IPS-11a (cell line): ENCODE data around the gene SYNDIG1.

ENCODE experiments used
- H3K4me3 ChIP-seq: one replicate; pipeline ENCODE4 v1.5.1; 2013; ENCODE audit warnings: low read depth, low read length, control low read depth

Gene SYNDIG1

GRCh38 chr20:24446811-24447210, 22.6 kb upstream of the SYNDIG1 start:
- H3K4me3 ChIP-seq = no peak overlapping the region

- no peak overlapping the region for H3K4me3 ChIP-seq
Observed at GRCh38 chr20:24448170-24448569, 21.3 kb upstream of the SYNDIG1 start.

GRCh38 chr20:24449026-24449720, 20.3 kb upstream of the SYNDIG1 start:
- H3K4me3 ChIP-seq = no peak overlapping the region

GRCh38 chr20:24450177-24450576, 19.3 kb upstream of the SYNDIG1 start:
- H3K4me3 ChIP-seq = no peak overlapping the region

- H3K4me3 ChIP-seq = no peak overlapping the region
Observed at GRCh38 chr20:24450624-24451376, 18.6 kb upstream of the SYNDIG1 start.

GRCh38 chr20:24451428-24451827, 18.0 kb upstream of the SYNDIG1 start:
- H3K4me3 ChIP-seq = no peak overlapping the region

- H3K4me3 ChIP-seq = no peak overlapping the region
Observed at GRCh38 chr20:24452016-24452415, 17.4 kb upstream of the SYNDIG1 start.

GRCh38 chr20:24452498-24453127, 16.8 kb upstream of the SYNDIG1 start:
- H3K4me3 ChIP-seq = no peak overlapping the region

GRCh38 chr20:24453869-24454268, 15.6 kb upstream of the SYNDIG1 start:
- H3K4me3 ChIP-seq = no peak overlapping the region

- H3K4me3 ChIP-seq = no peak overlapping the region
Observed at GRCh38 chr20:24455081-24455480, 14.3 kb upstream of the SYNDIG1 start.

- no peak overlapping the region for H3K4me3 ChIP-seq
Observed at GRCh38 chr20:24456398-24456781, 13.0 kb upstream of the SYNDIG1 start.

- H3K4me3 ChIP-seq = no peak overlapping the region
Observed at GRCh38 chr20:24458436-24458835, 11.0 kb upstream of the SYNDIG1 start.

- no peak overlapping the region for H3K4me3 ChIP-seq
Observed at GRCh38 chr20:24459733-24460132, 9.7 kb upstream of the SYNDIG1 start.

- no peak overlapping the region for H3K4me3 ChIP-seq
Observed at GRCh38 chr20:24460712-24461111, 8.7 kb upstream of the SYNDIG1 start.

- H3K4me3 ChIP-seq = no peak overlapping the region
Observed at GRCh38 chr20:24461848-24462247, 7.6 kb upstream of the SYNDIG1 start.

GRCh38 chr20:24462460-24463010, 6.9 kb upstream of the SYNDIG1 start:
- H3K4me3 ChIP-seq = no peak overlapping the region

GRCh38 chr20:24465159-24465558, 4.3 kb upstream of the SYNDIG1 start:
- H3K4me3 ChIP-seq = no peak overlapping the region

GRCh38 chr20:24465730-24466129, 3.7 kb upstream of the SYNDIG1 start:
- no peak overlapping the region for H3K4me3 ChIP-seq

GRCh38 chr20:24468401-24469115, 871 bp upstream of the SYNDIG1 start:
- H3K4me3 ChIP-seq = peak overlapping the region; percentile 72

- H3K4me3 ChIP-seq = peak overlapping the region; percentile 72
Observed at GRCh38 chr20:24469894-24470745, 691 bp downstream of the SYNDIG1 start.
